Effector memory CD4-positive, alpha-beta T cell (primary cell): ENCODE measurements around the gene RNU1-4.
"Not testable (repeated sequence)": the region's sequence is repeated elsewhere in the genome, so short reads cannot be mapped to it uniquely, and the experiment has no call there.

ENCODE experiments used
- DNase-seq, 3 donors: peaks; one replicate each; pipeline ENCODE4 v3.0.0-alpha.2; 2020
- H3K27ac ChIP-seq: 2 replicates; pipeline ENCODE4 v1.7.0; 2013; ENCODE audit warnings: mild to moderate bottlenecking, low read length, moderate library complexity; ENCODE audit not compliant: insufficient read depth, poor library complexity, severe bottlenecking
- H3K27me3 ChIP-seq: replicated peaks from 2 replicates; pipeline ENCODE4 v1.7.0; 2013; ENCODE audit warnings: mild to moderate bottlenecking, low read length; ENCODE audit not compliant: insufficient read depth, control insufficient read depth, poor library complexity, severe bottlenecking
- H3K36me3 ChIP-seq: 2 replicates; pipeline ENCODE4 v1.7.0; 2013; ENCODE audit warnings: mild to moderate bottlenecking, low read length, moderate library complexity; ENCODE audit not compliant: control insufficient read depth, insufficient read depth
- H3K4me1 ChIP-seq: 2 replicates; pipeline ENCODE4 v1.7.0; 2013; ENCODE audit warnings: low read length, mild to moderate bottlenecking; ENCODE audit not compliant: control insufficient read depth, insufficient read depth, poor library complexity, severe bottlenecking
- H3K4me3 ChIP-seq: 2 replicates; pipeline ENCODE4 v1.7.0; 2013; ENCODE audit warnings: low read length, low read depth, mild to moderate bottlenecking; ENCODE audit not compliant: insufficient read depth, poor library complexity, severe bottlenecking
- H3K9me3 ChIP-seq: 2 replicates; pipeline ENCODE4 v1.7.0; 2013; ENCODE audit warnings: mild to moderate bottlenecking, low read length, moderate library complexity; ENCODE audit not compliant: control insufficient read depth

The RNU1-4 gene

DNA sequence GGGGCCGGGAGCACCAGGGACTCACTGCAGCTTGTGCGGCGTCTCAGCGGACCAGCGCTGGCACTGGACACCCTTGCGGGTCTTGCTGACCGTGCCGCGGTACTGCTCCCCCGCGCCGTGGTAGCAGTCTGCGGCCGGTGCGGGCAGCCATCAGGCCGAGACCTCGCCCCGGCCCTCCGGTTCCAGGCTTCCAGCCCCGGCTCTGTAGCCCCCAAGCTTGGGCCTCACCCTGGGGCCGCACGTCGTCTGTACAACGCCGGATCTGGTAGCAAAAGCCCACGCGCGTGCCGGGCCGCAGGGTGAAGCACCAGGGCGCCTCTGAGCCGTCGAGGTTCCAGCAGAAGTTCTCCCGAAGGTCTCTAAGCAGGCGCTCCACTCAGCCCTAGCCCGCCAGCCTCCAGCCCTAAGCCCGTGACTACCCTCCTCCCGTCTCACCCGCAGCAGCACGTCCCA, 18.8 kb downstream of the RNU1-4 start:
- not testable (repeated sequence) for H3K4me3 ChIP-seq, DNase-seq, H3K36me3 ChIP-seq, H3K27me3 ChIP-seq, H3K9me3 ChIP-seq, H3K27ac ChIP-seq, H3K4me1 ChIP-seq

DNA sequence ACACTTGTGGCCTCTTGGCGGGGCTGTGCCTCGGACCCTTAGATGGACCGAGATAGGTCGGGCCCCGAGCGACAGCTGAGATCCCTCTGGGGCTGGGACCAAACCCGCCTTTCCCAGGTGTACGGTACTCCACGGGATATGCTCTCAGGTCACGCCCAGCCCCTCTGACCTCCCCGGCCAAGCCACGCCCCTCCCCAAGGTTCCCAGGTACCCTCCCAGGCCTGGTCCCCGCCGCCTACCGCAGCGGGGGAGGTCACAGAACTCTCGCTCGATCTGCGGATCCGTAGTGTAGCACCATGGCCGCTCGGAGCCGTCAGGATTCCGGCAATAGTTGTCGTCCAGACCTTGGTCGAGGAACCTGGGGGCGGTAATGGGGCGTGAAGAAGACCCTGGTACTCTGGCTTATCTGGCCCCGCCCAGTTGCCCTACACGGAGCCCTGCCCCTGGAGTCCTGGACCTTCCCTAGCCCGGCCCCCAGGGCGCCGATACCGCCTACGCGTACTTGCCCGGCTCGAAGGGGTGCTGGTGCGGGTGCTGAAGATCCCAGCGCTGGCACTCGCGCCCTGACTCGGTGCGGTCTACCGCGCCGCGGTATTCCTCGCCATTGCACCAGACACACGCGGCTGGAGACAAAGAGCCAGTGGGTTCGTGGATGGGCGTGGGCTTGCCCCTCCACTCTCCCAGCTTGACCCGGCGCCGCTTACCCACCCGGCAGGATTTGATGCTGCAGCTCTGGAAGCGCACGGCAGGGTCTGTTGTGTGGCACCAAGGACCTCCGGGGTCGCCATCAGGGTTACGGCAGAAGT, 19.5 kb downstream of the RNU1-4 start:
- H3K36me3 ChIP-seq, H3K27ac ChIP-seq, H3K4me1 ChIP-seq, H3K9me3 ChIP-seq, H3K27me3 ChIP-seq, DNase-seq, H3K4me3 ChIP-seq: not testable (repeated sequence)

GRCh38 chr1:16760456-16760765, 20.1 kb downstream of the RNU1-4 start:
- H3K4me1 ChIP-seq, H3K27me3 ChIP-seq, H3K27ac ChIP-seq, DNase-seq, H3K9me3 ChIP-seq, H3K36me3 ChIP-seq, H3K4me3 ChIP-seq: not testable (repeated sequence)

DNA sequence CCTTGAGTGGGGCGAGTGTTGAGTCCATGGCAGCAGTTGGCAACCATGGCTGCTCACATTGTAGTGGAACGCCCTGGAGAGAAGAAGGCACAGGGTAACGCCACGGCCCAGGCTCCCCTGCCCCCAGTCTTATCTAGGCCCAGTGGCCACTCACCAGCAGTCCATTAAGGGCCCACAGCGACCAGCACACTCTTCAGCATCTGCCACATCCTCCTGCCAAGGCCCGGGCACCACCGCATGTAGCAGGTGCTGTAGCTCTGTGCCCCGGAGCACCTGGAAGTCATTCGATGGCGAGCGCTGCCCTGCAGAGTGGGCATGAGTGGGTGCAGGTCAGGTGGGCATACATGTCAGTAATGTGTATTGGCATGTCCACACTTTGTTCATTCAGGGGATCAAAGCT, 20.5 kb downstream of the RNU1-4 start:
- not testable (repeated sequence) for H3K4me1 ChIP-seq, DNase-seq, H3K36me3 ChIP-seq, H3K27ac ChIP-seq, H3K27me3 ChIP-seq, H3K4me3 ChIP-seq, H3K9me3 ChIP-seq

DNA sequence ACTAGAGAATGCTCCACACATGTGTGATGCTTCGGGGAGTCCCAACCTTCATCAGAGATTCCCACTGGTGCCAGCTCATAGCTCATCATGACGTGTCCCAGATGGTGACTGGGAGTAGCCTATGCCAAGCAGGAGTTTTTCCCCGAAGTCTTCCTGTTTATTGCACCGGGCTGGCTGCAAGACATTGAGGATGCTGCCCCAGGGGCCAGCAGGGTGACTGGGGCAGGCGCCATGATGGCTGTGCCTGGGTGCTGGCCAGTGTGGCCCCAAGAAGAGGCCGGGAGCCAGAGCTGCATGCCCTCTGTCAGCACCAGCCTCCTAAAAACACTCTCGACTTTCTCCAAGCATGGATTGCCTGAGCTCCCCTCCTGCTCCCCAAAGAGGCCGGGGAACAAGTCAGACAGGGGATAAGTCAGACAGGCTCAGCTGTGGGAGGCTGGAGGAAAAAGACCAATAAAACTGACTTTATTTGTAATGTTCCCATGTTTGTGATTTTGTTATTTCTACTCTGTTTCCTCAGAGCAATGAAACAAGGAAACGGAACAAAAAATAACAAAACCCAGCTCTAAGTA, 24.0 kb downstream of the RNU1-4 start:
- H3K27ac ChIP-seq, H3K4me3 ChIP-seq, DNase-seq, H3K27me3 ChIP-seq, H3K9me3 ChIP-seq, H3K36me3 ChIP-seq, H3K4me1 ChIP-seq: not testable (repeated sequence)

GRCh38 chr1:16764820-16765655, 24.7 kb downstream of the RNU1-4 start:
- H3K27me3 ChIP-seq, H3K9me3 ChIP-seq, H3K36me3 ChIP-seq, DNase-seq, H3K4me1 ChIP-seq, H3K4me3 ChIP-seq, H3K27ac ChIP-seq: not testable (repeated sequence)

- H3K27ac ChIP-seq, H3K36me3 ChIP-seq, H3K4me1 ChIP-seq, H3K27me3 ChIP-seq, H3K9me3 ChIP-seq, H3K4me3 ChIP-seq, DNase-seq: not testable (repeated sequence)
Measured at GRCh38 chr1:16765731-16766605, 25.7 kb downstream of the RNU1-4 start.

GRCh38 chr1:16766689-16767256, 26.5 kb downstream of the RNU1-4 start:
- H3K27me3 ChIP-seq, H3K36me3 ChIP-seq, H3K4me3 ChIP-seq, H3K9me3 ChIP-seq, H3K4me1 ChIP-seq, H3K27ac ChIP-seq, DNase-seq: not testable (repeated sequence)

GRCh38 chr1:16770139-16770759, 29.9 kb downstream of the RNU1-4 start:
- not testable (repeated sequence) for H3K9me3 ChIP-seq, DNase-seq, H3K27ac ChIP-seq, H3K4me1 ChIP-seq, H3K36me3 ChIP-seq, H3K27me3 ChIP-seq, H3K4me3 ChIP-seq
